Heart left ventricle (tissue), 13 donors: ENCODE measurements around the gene AP3S1.

Experiments
- POLR2A ChIP-seq, 2 donors: fragments of 450-650 bp; IDR thresholded peaks; one replicate each; pipeline ENCODE4 v1.6.1; 2017; ENCODE audit warnings: antibody characterized with exemption in 2 of 2, mild to moderate bottlenecking in 2 of 2, moderate library complexity in 2 of 2
- TF ChIP-seq, protein P1 (sequence below), 12 donors: fragments of 200-600 bp; sonication (generic) in 4 of 12; IDR thresholded peaks; one replicate each; pipeline versions ENCODE4 v1.5.0 to v1.8.0; 2018 to 2022; ENCODE audit warnings: antibody characterized with exemption in 12 of 12, mild to moderate bottlenecking in 5 of 12
- donor health status: ischemic (EF 13 %, LVEDD 7.1; RV severe dilation, severe dysfunction).
- donor health status: DM: no; HTN: yes; CAD: no.
- donor health status: DM: no; HTN: no; CAD: no.
- donor health status: ischemic (EF 25% LVEDD 6.9; RV normal size, moderate dysfunction).
- donor health status: ischemic (EF 25% LVEDD 5.7; RV mildly dilated, moderate dysfunction).
- donor health status: ischemic (EF 35%, LVEDD 5.7; RV mildly dilated, moderate dysfunction).
- donor health status: nonischemic (EF 11% LVEDD 7.7; RV severe dilation, severe dysfunction).
- donor health status: DM: yes; HTN: yes; CAD: no.
- donor health status: PGD.
- donor health status: ischemic (EF 29% LVEDD 5.4; RV normal size, mild dysfunction).
- donor health status: nonischemic (EF 23%, LVEDD 6.1; RV moderate dilation, normal function).

DNA sequence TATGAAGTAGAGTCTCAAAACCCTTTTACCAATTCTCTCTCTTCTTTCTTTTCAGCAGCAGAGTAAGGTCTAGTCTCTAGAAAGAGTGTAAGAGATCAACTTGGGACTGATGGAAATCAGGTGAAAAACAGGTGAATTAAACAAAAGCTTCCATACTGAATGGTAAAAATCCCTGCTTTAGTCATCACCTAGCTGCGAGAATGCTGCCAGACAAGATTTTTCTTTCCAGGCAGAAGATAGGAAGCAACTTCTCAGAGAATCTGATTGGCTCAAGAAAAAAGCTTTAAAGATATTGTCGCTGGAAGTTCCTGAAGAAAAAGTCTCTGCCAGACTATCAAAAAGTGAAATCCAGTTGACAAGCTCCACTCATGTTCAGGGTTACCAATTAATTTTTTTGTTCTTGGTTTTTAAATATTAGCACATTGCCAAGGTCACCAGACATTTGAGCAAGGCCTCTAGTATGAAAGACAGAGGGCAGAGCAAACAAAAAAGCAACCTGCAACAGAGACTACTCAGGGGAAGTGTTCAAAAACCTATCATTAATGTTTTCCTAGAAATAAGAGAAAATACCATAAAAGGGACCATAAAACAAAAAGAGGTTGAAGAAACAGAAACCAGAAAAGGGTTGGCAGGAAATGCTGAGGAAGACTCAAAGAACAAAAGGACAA, 34.6 kb upstream of the AP3S1 start:
- TF ChIP-seq, protein P1, sequence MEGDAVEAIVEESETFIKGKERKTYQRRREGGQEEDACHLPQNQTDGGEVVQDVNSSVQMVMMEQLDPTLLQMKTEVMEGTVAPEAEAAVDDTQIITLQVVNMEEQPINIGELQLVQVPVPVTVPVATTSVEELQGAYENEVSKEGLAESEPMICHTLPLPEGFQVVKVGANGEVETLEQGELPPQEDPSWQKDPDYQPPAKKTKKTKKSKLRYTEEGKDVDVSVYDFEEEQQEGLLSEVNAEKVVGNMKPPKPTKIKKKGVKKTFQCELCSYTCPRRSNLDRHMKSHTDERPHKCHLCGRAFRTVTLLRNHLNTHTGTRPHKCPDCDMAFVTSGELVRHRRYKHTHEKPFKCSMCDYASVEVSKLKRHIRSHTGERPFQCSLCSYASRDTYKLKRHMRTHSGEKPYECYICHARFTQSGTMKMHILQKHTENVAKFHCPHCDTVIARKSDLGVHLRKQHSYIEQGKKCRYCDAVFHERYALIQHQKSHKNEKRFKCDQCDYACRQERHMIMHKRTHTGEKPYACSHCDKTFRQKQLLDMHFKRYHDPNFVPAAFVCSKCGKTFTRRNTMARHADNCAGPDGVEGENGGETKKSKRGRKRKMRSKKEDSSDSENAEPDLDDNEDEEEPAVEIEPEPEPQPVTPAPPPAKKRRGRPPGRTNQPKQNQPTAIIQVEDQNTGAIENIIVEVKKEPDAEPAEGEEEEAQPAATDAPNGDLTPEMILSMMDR (IDR thresholded peaks at IDR 0.05): no peak
- TF ChIP-seq POLR2A (IDR thresholded peaks at IDR 0.05): no peak
